ENCODE measurements around the gene CNGB1.
"Not testable (repeated sequence)": the region's sequence is repeated elsewhere in the genome, so short reads cannot be mapped to it uniquely, and the experiment has no call there.

CNGB1 gene

GRCh38 chr16:57872764-57873163, 98.2 kb downstream of the CNGB1 start:
- DNase-seq (ENCODE audit: low read depth, low spot score): not testable (repeated sequence)

GRCh38 chr16:57871456-57871855, 99.5 kb downstream of the CNGB1 start:
- H3K27ac ChIP-seq: peak overlapping the region; percentile 64
- DNase-seq (ENCODE audit: low read depth, low spot score): no peak

More at GRCh38 chr16:57872764-57873163, 98.2 kb downstream of the CNGB1 start:
- not testable (repeated sequence) for H3K27ac ChIP-seq

- no peak for DNase-seq (ENCODE audit: low read depth, low spot score)
- peak overlapping the region; percentile 64 for H3K27ac ChIP-seq
Observed at GRCh38 chr16:57870753-57871454, 100.0 kb downstream of the CNGB1 start.

- no peak for DNase-seq (ENCODE audit: low read depth, low spot score)
- no peak overlapping the region for H3K27ac ChIP-seq
Observed at GRCh38 chr16:57868913-57869520, 101.9 kb downstream of the CNGB1 start.

- peak overlapping the region; percentile 86 for H3K27ac ChIP-seq
- DNase-seq (ENCODE audit: low read depth, low spot score): no peak
Observed at GRCh38 chr16:57867000-57867561, 103.8 kb downstream of the CNGB1 start.

- no peak for DNase-seq (ENCODE audit: low read depth, low spot score)
- H3K27ac ChIP-seq: peak overlapping the region; percentile 86
Observed at GRCh38 chr16:57866529-57866918, 104.4 kb downstream of the CNGB1 start.

- peak overlapping the region; percentile 86 for H3K27ac ChIP-seq
- peak; percentile 87 for DNase-seq (ENCODE audit: low read depth, low spot score)
Observed at GRCh38 chr16:57865746-57866528, 105.0 kb downstream of the CNGB1 start.

- DNase-seq (ENCODE audit: low read depth, low spot score): no peak
- H3K27ac ChIP-seq: no peak overlapping the region
Observed at GRCh38 chr16:57863434-57864160, 107.3 kb downstream of the CNGB1 start.

- no peak for DNase-seq (ENCODE audit: low read depth, low spot score)
- H3K27ac ChIP-seq: no peak overlapping the region
Observed at GRCh38 chr16:57862698-57863433, 108.1 kb downstream of the CNGB1 start.

- no peak for DNase-seq (ENCODE audit: low read depth, low spot score)
- no peak overlapping the region for H3K27ac ChIP-seq
Observed at GRCh38 chr16:57859331-57859730, 111.6 kb downstream of the CNGB1 start.

- H3K27ac ChIP-seq: no peak overlapping the region
- no peak for DNase-seq (ENCODE audit: low read depth, low spot score)
Observed at GRCh38 chr16:57858635-57859034, 112.3 kb downstream of the CNGB1 start.

GRCh38 chr16:57857991-57858390, 112.9 kb downstream of the CNGB1 start:
- not testable (repeated sequence) for DNase-seq (ENCODE audit: low read depth, low spot score); H3K27ac ChIP-seq

GRCh38 chr16:57855188-57855587, 115.7 kb downstream of the CNGB1 start:
- no peak overlapping the region for H3K27ac ChIP-seq
- DNase-seq (ENCODE audit: low read depth, low spot score): no peak

- H3K27ac ChIP-seq: no peak overlapping the region
- DNase-seq (ENCODE audit: low read depth, low spot score): no peak
Observed at GRCh38 chr16:57852189-57852588, 118.7 kb downstream of the CNGB1 start.

- H3K27ac ChIP-seq: no peak overlapping the region
- DNase-seq (ENCODE audit: low read depth, low spot score): no peak
Observed at GRCh38 chr16:57848181-57848580, 122.7 kb downstream of the CNGB1 start.

- not testable (repeated sequence) for H3K27ac ChIP-seq; DNase-seq (ENCODE audit: low read depth, low spot score)
Observed at GRCh38 chr16:57846931-57847330, 124.0 kb downstream of the CNGB1 start.

- no peak for DNase-seq (ENCODE audit: low read depth, low spot score)
- H3K27ac ChIP-seq: no peak overlapping the region
Observed at GRCh38 chr16:57846078-57846697, 124.7 kb downstream of the CNGB1 start.

- no peak for DNase-seq (ENCODE audit: low read depth, low spot score)
- H3K27ac ChIP-seq: no peak overlapping the region
Observed at GRCh38 chr16:57845115-57845514, 125.8 kb downstream of the CNGB1 start.

- DNase-seq (ENCODE audit: low read depth, low spot score): no peak
- H3K27ac ChIP-seq: no peak overlapping the region
Observed at GRCh38 chr16:57844416-57845030, 126.4 kb downstream of the CNGB1 start.
